ENCODE measurements around the gene TAS2R38.

TAS2R38 gene

DNA sequence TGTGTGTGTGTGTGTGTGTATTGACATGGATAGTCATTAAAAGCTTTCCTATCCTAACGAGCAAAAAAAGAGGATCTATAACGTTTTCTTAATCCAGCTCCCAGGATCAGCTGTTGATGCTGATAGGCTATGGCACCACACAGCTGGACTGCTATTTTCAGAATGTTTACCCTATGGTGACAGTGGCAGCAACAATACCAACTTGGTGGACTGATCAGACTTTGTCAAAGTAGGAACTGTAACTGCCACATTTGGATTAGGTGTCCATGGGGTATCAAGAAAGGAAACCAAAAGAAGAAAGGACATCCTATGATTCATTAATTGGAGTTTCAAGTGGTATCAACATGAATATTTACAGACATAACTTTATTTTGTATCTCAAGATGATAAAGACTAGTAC lies 24.1 kb downstream of the TAS2R38 start:
- DNase-seq (ENCODE audit: low spot score in 2 of 2): no peak
- ATAC-seq: no peak
- Mint-ChIP-seq H3K27ac (no peak overlapping the region), H3K9me3 (no peaks in the 10 kb centered on the region), H3K4me1 (no peaks in the 10 kb centered on the region), H3K4me3 (no peak overlapping the region), H3K36me3 (no peaks in the 10 kb centered on the region)

DNA sequence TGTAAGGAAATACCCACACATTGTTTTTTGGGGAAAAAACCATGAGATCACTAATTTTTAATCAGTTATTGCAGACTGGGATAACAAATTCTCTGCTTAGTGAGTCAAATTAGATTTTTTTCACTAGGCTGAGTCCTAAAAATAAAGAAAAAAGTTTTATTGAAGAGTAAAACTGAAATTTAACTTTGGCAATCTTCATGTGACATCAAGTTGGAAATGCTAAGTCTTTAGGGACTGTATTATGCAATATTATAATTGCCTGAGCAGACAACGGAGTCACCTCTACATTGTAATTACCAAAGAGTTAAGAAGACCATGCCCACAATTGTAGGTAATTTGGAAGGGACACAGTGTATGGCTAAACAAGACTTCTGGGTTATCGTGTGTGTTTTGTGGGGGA lies 24.6 kb downstream of the TAS2R38 start:
- no peak overlapping the region for H3K27ac Mint-ChIP-seq
- no peak overlapping the region for H3K4me3 Mint-ChIP-seq
- DNase-seq (ENCODE audit: low spot score in 2 of 2) (no peak), ATAC-seq (no peak)
- no peaks in the 10 kb centered on the region for H3K36me3 Mint-ChIP-seq
- H3K9me3 Mint-ChIP-seq: no peaks in the 10 kb centered on the region
- H3K4me1 Mint-ChIP-seq: no peaks in the 10 kb centered on the region

GRCh38 chr7:141946796-141947195 lies 26.8 kb downstream of the TAS2R38 start, which contains the start of gene CLEC5A:
CLEC5A (minus strand) TSS chr7:141946974; CDS start chr7:141946292, 682 bp downstream.
- ATAC-seq: no peak
- Mint-ChIP-seq H3K4me1 (no peaks in the 10 kb centered on the region), H3K36me3 (no peaks in the 10 kb centered on the region), H3K9me3 (no peaks in the 10 kb centered on the region), H3K4me3 (no peak within 1 kb of the TSS), H3K27ac (no peak within 1 kb of the TSS)
- no peak for DNase-seq (ENCODE audit: low spot score in 2 of 2)

- no peak for DNase-seq (ENCODE audit: low spot score in 2 of 2)
- Mint-ChIP-seq H3K4me1 (no peaks in the 10 kb centered on the region), H3K9me3 (peaks cover 13% of the 10 kb centered on the region), H3K27ac (no peak overlapping the region), H3K36me3 (no peaks in the 10 kb centered on the region), H3K4me3 (no peak overlapping the region)
- no peak for ATAC-seq
Measured at GRCh38 chr7:141945356-141945755, 28.2 kb downstream of the TAS2R38 start.

GRCh38 chr7:141944811-141945210 lies 28.8 kb downstream of the TAS2R38 start:
- ATAC-seq: no peak
- Mint-ChIP-seq H3K36me3 (no peaks in the 10 kb centered on the region), H3K27ac (no peak overlapping the region), H3K4me3 (no peak overlapping the region), H3K4me1 (no peaks in the 10 kb centered on the region), H3K9me3 (peaks cover 16% of the 10 kb centered on the region)
- no peak for DNase-seq (ENCODE audit: low spot score in 2 of 2)

DNA sequence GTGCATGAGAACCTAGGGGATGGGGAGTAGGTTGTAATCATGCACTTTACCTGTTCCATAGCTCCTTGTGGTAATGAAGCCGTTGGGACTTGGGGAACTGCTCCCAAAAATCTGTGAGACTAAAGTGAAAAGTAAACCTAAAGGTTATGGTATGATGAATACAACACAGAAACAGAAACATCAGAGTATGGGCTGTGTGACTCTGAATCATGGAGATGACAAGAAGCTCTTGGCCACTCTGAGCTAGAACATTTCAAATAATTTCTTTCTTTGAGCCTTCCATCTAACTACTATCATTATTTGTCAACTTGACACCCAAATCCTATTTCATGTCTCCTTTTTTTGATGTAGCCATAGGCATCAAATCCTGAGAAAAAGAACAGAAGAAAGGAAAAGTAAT lies 29.7 kb downstream of the TAS2R38 start:
- Mint-ChIP-seq H3K9me3 (peaks cover 24% of the 10 kb centered on the region), H3K27ac (no peak overlapping the region), H3K36me3 (no peaks in the 10 kb centered on the region), H3K4me1 (no peaks in the 10 kb centered on the region), H3K4me3 (no peak overlapping the region)
- DNase-seq (ENCODE audit: low spot score in 2 of 2): no peak
- ATAC-seq: no peak

DNA sequence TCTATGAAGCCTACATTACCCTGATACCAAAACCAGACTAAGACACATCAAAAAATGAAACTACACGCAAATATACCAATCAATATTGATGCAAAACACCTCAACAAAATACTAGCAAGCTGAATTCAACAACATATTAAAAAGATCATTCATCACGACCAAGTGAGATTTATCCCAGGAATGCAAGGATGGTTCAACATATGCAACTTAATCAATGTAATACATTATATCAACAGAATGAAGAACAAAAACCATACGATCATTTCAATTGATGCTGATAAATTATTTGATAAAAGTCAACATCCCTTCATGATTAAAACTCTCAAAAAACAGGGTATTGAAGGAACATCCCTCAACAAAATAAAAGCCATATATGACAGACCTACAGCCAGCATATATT lies 32.5 kb downstream of the TAS2R38 start:
- Mint-ChIP-seq H3K9me3 (peaks cover 24% of the 10 kb centered on the region), H3K4me3 (no peak overlapping the region)

DNA sequence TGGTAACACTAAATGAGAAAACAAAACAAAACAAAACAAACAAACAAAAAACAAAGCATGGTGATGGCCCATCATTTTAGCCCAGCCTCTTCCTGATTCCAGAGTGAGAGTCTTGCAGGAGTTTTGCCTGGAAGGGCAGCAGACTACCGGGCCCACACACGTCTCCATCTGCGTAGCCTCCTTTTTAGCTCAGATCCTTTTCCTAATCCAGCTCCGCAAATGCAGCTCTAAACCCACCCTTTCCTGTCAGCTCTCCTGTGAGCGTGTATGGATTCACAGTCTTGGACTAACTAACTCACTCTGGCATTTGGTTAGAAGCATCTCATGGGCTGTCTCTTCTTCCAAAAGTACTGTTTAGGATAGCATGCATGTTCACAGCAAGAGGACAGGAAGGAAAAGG lies 43.4 kb downstream of the TAS2R38 start:
- no peak for ATAC-seq
- DNase-seq (ENCODE audit: low spot score in 2 of 2): no peak
- H3K27ac Mint-ChIP-seq: no peak overlapping the region
- no peaks in the 10 kb centered on the region for H3K36me3 Mint-ChIP-seq
- H3K4me3 Mint-ChIP-seq: no peak overlapping the region
- peaks cover 6% of the 10 kb centered on the region for H3K9me3 Mint-ChIP-seq
- no peaks in the 10 kb centered on the region for H3K4me1 Mint-ChIP-seq

More for the DNA sequence above, 32.5 kb downstream of the TAS2R38 start:
- Mint-ChIP-seq H3K4me1 (no peaks in the 10 kb centered on the region), H3K27ac (no peak overlapping the region), H3K36me3 (no peaks in the 10 kb centered on the region)
- no peak for ATAC-seq
- no peak for DNase-seq (ENCODE audit: low spot score in 2 of 2)

- Mint-ChIP-seq H3K4me3 (no peak overlapping the region), H3K36me3 (no peaks in the 10 kb centered on the region), H3K9me3 (peaks cover 6% of the 10 kb centered on the region), H3K4me1 (no peaks in the 10 kb centered on the region), H3K27ac (no peak overlapping the region)
- no peak for ATAC-seq
- DNase-seq (ENCODE audit: low spot score in 2 of 2): no peak
Measured at GRCh38 chr7:141928845-141929195, 44.8 kb downstream of the TAS2R38 start.

DNA sequence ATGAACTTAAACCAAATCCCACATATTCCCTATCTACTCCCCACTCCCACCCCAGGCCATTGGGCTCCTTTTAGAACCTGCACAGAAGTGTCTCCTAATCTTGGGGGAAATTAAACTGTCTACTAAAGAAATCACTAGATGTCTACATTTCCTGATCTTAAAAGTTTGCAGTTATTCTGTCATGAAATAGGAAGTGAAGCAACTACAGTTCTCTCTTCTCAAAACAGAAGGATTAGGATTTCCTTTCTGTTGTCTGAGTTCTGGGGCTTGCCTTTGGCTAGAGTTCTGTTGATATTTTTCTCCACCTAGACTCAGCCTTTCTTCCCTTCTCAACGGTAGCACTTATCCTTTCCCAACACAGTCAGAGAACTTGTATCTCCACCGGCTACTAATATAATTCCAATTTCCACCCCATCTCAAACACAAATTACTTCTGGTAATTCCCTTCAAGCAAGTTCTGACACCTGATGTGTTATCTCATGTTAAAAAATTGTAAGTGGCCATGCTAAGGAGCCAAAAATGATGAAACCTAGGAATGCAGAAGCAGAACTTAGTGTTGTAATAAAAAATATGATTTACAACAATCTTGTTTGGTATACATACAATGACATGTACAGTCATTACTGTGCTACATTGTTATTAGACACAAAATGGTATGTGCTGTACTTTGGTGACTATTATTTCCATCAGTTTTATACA lies 45.3 kb downstream of the TAS2R38 start:
- H3K4me1 Mint-ChIP-seq: no peaks in the 10 kb centered on the region
- no peak overlapping the region for H3K4me3 Mint-ChIP-seq
- ATAC-seq: no peak
- H3K9me3 Mint-ChIP-seq: peaks cover 6% of the 10 kb centered on the region
- no peak for DNase-seq (ENCODE audit: low spot score in 2 of 2)
- H3K27ac Mint-ChIP-seq: no peak overlapping the region
- H3K36me3 Mint-ChIP-seq: no peaks in the 10 kb centered on the region
